Forelimb muscle (tissue), 1 donor: Measurements from ENCODE around the gene MINAR1. TPM values are rescaled to one million over a fixed set of nuclear protein-coding genes. Genes with fewer than 3 reads are reported as not detected.
"Not testable (repeated sequence)": the region's sequence is repeated elsewhere in the genome, so short reads cannot be mapped to it uniquely, and the experiment has no call there.

ENCODE experiments used
- DNase-seq: peaks from one replicate; pipeline ENCODE4 v3.0.0-alpha.2; 2013; ENCODE audit warnings: low read depth
- polyA plus RNA-seq: library from polyadenylated mRNA; unstranded; fragments of 120-200 nt; gene quantifications from one replicate; pipeline ENCODE4 v1.2.1, GENCODE V29; 2013; ENCODE audit not compliant: insufficient read length

Gene MINAR1
- 1.3 TPM for polyA plus RNA-seq

DNA sequence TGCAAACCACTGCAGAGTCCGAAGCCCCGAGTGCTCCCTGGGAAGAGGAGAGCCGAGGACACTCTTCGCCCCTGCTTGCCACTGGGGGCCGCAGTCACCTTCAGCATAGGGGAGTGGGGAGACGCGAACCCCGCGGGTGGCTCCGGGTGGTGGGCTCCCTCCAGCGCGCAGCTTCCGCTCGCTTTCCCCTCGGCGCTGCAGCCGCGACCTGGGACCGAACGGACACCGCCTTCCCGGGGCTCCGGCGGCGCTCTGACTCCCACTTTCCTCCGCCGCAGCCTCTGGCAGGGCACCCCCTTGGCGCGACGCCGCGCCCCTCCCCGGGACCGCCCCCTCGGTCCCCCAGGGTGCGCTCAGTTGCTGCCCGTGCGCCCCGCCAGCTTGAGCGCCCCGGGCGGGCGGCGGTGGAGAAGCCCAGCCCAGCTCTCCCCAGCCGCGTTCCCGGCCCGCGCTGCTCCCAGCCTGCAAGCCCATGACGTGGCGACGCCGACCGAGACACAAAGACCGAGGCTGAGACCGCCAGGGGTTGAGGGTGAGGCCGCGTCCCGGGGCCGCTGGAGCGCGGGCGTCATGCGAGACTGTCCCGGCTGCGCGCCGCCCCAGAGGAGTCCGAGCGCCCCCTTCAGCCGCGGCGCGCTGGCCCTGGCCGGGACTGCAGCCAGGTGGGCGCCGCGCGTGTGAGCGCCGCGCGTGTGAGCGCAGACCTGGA is at the start of gene MINAR1:
TSS of gene MINAR1 (plus strand) at position 701 of the 709 bp plus-strand sequence. CDS start 23,812 bp downstream, outside the sequence.
- no peak for DNase-seq

DNA sequence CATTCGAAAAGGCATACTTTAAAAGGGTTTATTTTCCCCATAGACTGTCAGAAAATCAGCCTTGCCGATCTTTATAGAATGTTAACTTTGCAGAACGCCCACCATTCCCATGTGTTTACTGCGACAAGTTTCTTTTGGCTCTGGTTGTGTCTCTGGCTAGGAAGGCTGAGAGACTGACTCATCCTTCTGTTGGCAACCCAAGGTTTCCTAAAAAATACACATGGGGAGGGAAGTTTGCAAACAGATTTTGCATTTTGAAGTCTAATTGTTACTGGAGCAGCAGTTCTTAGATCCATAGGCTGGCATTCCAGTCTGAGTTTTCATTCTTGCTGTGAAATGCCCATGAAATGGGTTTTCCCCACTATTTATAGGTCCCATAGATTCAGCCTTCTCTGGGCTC is 37.9 kb upstream of the MINAR1 start:
- DNase-seq, result no peak

DNA sequence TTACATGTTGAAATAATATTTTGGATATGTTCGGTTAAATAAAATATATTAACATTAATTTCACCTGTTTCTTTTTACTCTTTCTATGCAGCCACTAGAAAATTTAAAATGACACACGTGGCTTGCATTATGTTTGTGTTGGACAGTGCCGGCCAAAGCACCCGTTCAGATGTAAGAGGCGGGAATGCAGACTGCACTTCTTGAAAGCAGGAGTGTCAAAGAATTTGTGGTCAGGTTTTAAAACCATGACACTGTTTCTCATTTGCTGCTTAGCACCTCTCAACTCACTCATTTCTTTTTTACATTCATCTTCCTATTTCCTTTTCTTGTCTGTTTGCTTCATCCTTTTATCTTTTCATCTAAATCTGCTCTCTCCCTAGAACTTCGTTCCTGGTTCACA is 35.3 kb upstream of the MINAR1 start:
- no peak for DNase-seq

DNA sequence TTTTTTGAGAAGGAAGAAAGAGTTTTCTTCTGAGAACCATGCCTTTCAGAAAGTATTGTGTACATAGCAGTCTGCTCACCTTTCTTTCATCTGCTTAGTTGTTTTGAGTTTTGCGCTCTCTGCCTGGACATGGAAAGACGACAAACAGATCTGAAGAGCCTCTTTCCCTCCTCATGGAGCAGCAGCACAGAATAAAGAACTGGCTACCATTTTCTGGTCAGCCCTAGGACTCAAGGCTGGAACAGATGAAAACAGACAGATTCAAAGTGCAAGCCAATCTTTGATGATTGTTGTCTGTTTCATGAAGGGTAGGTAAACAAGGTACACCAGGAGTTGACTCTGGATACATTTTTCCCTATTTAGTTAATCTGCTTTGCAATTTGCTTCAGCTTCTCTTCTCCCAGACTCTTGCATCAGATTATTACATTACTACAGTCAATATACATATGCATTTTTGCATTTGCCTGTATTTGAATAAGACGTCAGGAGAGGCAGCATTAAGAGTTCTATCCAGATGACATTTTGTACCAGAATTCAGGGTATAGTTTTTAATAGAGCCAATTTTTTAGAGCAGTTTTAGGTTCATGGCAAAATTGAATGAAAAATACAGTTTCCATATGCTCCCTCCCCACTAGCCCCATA is 34.7 kb upstream of the MINAR1 start:
- no peak for DNase-seq

GRCh38 chr15:79399606-79400005 is 32.5 kb upstream of the MINAR1 start:
- no peak for DNase-seq

DNA sequence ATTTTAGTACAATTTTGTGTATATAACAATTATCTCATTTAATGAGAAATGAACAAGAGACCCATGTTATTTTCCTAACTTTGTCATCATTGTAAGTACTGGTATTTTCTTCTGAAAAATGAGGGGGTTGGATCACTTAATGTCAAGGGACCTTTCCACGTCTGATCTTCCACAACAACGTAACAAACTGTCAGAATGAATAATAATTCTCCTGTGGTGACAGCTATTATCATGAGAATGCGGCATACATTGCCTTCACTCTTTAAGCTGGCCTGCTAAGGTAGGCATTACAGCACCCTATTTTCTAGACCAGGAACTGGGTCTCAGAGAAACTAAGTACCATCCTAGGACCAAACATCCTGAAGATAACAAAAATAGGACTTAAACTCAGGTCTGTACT is 31.5 kb upstream of the MINAR1 start:
- DNase-seq, result no peak

GRCh38 chr15:79401301-79401700 is 30.8 kb upstream of the MINAR1 start:
- no peak for DNase-seq

GRCh38 chr15:79402136-79402535 is 30.0 kb upstream of the MINAR1 start:
- no peak for DNase-seq

- DNase-seq, result no peak
These were observed 28.6 kb upstream of the MINAR1 start for GRCh38 chr15:79403501-79403900.

DNA sequence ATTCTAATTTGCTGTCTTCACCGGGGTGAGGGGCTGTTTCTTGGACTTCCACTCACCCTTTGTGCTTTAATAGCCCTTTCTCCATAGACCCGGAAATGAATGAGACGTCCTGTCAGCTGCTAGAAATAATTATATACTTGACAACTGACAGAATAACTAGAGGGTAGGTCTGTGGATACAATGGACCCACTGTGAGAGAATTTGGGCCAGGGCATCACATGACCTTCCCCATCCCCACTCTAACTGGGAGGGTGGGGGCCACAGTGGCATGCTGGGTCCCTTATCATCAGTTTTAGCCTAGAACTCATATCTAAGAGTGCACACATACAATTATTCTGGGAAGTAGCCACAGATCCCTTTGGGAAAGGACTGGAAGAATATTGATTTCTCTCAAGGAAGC is 25.9 kb upstream of the MINAR1 start:
- no peak for DNase-seq

GRCh38 chr15:79408041-79408440 is 24.1 kb upstream of the MINAR1 start:
- no peak for DNase-seq

DNA sequence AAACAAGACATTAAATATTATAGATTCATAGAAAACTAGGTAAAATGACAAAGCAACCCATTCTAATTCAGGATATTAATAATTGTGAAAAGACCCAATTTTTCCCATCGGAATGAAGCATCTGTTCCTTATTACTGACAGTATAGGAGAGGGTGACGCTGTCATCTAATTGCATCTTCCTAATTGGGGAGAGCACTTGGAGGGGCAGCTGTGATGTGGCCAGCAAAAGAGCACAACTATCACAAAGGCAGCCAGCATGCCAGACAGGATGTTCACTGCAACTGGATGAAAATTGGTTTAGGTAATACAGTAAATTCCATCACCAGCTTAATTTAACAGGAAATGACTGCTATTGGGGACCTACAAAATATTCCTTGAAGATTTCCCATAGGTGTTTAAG is 21.9 kb upstream of the MINAR1 start:
- DNase-seq, result no peak

DNA sequence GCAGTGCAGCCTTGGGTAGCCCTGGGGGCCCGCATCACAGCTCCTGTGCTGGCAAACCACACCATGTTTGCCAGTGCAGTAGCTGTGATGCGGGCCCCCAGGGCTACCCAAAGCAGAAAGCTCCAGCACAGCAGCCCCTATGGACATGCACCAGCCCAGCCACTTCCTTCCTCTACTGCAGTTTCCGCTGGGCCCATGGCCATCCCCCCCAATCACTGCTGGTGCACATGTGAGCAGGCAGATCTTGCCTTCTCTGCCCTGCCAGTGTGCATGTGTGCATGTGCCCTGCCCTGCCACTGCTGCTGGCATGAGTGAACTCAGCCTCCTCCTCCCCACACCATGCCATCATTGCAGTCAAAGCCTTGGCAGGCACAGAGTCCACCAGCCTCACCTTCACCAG is 20.1 kb upstream of the MINAR1 start:
- no peak for DNase-seq

DNA sequence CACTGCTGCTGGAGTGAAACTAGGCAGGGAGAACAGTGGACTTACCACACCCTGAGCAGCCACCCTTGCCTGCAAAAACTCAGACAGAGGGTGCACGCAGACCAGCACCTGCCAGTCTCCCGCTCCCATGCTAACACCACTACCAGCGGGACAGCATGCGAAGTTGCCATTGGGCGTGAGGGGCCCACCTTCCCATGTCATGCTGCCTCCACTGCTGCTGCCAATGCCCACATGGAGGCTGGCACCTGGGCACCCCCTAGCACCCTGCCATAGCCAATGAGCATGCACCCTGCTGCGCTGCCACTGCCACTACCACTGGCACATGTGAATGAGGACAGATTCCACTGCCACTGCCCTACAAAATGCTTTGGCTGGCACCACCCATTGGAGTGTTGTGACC is 19.7 kb upstream of the MINAR1 start:
- no peak for DNase-seq

DNA sequence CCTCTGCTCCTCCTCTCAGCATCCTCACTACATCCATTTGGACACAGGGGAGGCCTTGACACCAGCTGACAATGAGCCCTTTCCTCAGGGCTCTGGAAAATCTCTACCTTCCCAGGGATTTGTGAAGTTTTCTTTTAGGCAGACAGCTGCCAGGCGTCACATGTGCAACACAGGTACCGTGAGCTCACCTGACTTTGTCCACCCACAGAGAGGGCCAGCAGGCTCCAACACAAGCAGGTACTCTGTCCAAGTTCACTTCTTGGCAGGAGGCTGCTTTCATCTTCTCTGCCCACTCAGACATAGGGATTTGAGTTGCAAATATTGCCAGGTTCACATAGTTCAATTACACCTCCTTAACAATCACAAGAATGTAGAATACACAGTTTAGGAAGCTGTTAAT is 15.3 kb upstream of the MINAR1 start:
- no peak for DNase-seq

GRCh38 chr15:79418693-79419279 is 13.3 kb upstream of the MINAR1 start:
- DNase-seq, result no peak

- no peak for DNase-seq
These were observed 6.4 kb upstream of the MINAR1 start for GRCh38 chr15:79425591-79426295.

GRCh38 chr15:79426899-79427298 is 5.2 kb upstream of the MINAR1 start:
- DNase-seq, result not testable (repeated sequence)

DNA sequence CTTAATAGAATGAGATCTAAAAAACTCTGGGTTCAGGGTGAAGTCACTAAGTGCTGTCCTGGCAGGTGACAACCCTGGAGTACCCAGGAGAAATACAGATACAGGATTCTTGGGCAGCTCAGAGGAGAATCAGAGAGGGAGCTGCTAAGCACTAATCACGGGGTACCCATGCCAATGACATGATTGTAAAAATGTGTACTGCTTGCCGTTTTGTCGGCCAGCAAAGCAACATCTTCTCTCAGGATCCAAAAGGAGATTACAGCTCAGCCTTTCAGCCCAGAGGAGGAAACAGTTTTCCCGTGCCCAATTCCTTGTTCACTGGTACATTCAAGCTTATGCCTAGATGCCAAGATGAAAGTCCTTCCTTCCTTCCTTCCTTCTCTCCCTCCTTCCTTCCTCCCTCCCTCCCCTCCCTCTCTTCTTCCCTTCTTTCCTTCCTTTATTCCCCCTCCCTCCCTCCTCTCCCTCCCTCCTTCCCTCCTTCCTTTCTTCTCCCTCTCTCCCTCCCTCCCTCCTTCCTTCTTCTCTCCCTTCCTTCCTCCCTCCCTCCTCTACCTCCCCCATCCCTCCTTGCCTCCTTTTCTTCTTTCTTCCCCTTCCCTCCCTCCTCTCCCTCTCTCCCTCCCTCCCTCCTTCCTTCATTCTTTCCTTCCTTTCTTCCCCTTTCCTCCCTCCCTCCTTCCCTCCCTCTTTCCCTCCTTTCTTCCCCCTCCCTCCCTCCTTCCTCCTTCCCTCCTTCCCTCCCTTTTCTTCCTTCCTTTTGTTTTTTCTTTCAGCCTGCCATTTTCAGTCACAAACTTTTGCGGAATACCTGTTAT is 4.1 kb upstream of the MINAR1 start:
- no peak for DNase-seq

DNA sequence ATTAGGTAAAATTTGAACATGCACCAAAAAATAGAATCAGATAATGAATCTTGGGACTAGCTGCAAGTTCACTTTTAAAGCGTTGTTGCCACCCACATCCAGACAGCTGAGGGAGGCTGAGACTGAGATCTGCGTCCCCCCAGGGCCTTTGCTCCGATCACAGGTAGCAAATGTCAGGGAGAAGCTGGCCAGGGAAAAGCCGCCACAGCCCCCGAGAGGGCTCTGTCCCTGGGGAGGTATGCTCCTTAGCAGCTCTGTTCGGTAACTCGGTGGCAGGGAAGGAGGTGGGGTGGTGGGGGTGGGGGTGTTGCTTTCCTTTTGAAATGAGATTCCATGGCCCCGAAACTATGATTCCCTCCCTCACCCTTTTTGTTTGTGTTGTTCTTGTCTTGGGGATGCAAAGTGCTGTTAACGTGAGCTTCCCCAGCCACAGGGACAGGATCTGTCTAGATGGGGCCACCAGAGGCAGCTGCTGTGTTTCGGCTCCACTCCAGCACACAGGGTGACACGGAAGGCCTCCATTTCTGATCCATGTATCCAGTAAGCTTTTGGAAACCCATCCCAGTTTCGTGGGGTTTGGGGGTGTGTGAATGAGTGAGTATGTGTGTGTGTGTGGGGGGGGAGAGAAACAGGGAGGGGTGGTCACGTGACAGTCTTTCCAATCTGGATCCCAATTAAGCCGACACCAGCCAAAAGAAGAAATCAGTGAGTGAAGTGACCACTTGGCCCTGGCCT is 1.1 kb upstream of the MINAR1 start:
- DNase-seq, result no peak
